ENCODE results near the gene NRARP. TPM values are rescaled to one million over a fixed set of nuclear protein-coding genes. Genes with fewer than 3 reads are reported as not detected.

Gene NRARP
- total and polyA plus RNA-seq, 2 experiments from 2014 or later: 4.0 to 55.1 TPM

DNA sequence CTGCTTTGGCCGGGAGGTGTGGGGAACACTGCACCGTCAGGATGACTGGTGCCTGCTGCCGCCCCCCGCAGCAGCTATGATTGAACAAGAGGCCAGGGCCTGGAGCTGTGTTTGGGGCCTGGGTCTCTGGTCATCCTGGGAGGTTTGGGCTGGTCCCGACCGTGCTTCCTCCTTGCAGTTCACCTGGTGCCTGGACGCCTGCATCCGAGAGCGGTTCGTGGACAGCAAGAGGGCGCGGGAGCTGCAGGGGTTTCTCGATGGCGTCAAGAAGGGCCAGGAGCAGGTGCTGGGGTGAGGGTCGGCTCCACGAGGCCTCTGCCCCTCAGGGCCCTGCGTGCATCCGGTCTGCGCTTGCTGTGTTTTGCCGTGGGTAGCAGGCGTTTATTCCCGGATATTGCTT lies 38.0 kb downstream of the NRARP start:
- peaks cover 4% of the 10 kb centered on the region; the same call in 2 of the 3 replicates for H3K4me1 Mint-ChIP-seq
- no peaks in the 10 kb centered on the region; the same call in 2 of the 3 replicates for H3K9me3 Mint-ChIP-seq

DNA sequence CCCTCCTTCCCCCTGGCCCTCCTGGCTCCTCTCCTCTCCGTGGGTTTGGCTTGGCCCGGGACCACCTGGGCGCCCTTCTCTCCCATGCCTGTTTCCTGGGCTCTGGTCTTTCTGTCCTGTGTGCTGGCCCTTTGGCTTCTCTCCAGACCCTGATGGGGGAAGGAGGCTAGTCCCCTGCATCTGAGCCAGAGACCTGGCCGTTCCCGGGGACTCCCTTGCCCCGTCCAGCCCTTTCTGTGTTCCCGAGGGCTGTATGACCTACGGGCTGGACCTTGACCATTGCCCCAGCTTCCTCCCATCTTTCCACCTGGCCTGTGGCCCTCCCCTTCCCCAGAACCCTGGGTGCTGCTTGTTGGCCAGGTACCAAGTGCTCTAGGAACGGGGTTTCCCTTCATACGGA lies 38.6 kb downstream of the NRARP start:
- H4K20me1 ChIP-seq (replicated peaks; ENCODE audit: insufficient read depth): 0 out of 2 replicates have a peak, but pooled peaks cover 4% of the 10 kb centered on the region
- TF ChIP-seq JUNB (IDR thresholded peaks at IDR 0.05; ENCODE audit: unreplicated experiment) (no peak), CREB1 (CRISPR knock-in tag; IDR thresholded peaks at IDR 0.05; ENCODE audit: low read depth) (no peak), NANOG (IDR thresholded peaks at IDR 0.05; ENCODE audit: borderline replicate concordance) (no peak), ZNF331 (CRISPR knock-in tag; IDR thresholded peaks at IDR 0.05; ENCODE audit: low read depth) (no peak), ZNF114 (CRISPR knock-in tag; IDR thresholded peaks at IDR 0.05) (no peak), EZH2 (IDR thresholded peaks at IDR 0.05; ENCODE audit: low read depth, unreplicated experiment) (no peak), POLR2AphosphoS5 (IDR thresholded peaks at IDR 0.05; ENCODE audit: low read depth) (no peak), EZH2phosphoT487 (IDR thresholded peaks at IDR 0.05; ENCODE audit: unreplicated experiment) (no peak), STAT1 (IDR thresholded peaks at IDR 0.05; ENCODE audit: unreplicated experiment) (no peak)
- TF ChIP-seq, protein P1, sequence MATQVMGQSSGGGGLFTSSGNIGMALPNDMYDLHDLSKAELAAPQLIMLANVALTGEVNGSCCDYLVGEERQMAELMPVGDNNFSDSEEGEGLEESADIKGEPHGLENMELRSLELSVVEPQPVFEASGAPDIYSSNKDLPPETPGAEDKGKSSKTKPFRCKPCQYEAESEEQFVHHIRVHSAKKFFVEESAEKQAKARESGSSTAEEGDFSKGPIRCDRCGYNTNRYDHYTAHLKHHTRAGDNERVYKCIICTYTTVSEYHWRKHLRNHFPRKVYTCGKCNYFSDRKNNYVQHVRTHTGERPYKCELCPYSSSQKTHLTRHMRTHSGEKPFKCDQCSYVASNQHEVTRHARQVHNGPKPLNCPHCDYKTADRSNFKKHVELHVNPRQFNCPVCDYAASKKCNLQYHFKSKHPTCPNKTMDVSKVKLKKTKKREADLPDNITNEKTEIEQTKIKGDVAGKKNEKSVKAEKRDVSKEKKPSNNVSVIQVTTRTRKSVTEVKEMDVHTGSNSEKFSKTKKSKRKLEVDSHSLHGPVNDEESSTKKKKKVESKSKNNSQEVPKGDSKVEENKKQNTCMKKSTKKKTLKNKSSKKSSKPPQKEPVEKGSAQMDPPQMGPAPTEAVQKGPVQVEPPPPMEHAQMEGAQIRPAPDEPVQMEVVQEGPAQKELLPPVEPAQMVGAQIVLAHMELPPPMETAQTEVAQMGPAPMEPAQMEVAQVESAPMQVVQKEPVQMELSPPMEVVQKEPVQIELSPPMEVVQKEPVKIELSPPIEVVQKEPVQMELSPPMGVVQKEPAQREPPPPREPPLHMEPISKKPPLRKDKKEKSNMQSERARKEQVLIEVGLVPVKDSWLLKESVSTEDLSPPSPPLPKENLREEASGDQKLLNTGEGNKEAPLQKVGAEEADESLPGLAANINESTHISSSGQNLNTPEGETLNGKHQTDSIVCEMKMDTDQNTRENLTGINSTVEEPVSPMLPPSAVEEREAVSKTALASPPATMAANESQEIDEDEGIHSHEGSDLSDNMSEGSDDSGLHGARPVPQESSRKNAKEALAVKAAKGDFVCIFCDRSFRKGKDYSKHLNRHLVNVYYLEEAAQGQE (IDR thresholded peaks at IDR 0.05; ENCODE audit: unreplicated experiment): no peak
- TF ChIP-seq, protein P2, sequence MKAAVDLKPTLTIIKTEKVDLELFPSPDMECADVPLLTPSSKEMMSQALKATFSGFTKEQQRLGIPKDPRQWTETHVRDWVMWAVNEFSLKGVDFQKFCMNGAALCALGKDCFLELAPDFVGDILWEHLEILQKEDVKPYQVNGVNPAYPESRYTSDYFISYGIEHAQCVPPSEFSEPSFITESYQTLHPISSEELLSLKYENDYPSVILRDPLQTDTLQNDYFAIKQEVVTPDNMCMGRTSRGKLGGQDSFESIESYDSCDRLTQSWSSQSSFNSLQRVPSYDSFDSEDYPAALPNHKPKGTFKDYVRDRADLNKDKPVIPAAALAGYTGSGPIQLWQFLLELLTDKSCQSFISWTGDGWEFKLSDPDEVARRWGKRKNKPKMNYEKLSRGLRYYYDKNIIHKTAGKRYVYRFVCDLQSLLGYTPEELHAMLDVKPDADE (IDR thresholded peaks at IDR 0.05): no peak

More for the DNA sequence above, 38.0 kb downstream of the NRARP start:
- TF ChIP-seq CTCF (conservative IDR thresholded peaks at IDR 0.05; ENCODE audit: low read depth in 2 of 2) (no peak), JUNB (IDR thresholded peaks at IDR 0.05; ENCODE audit: unreplicated experiment) (no peak), NANOG (IDR thresholded peaks at IDR 0.05; ENCODE audit: borderline replicate concordance) (no peak), POLR2AphosphoS5 (IDR thresholded peaks at IDR 0.05; ENCODE audit: low read depth) (no peak), ZNF114 (CRISPR knock-in tag; IDR thresholded peaks at IDR 0.05) (no peak)
- Histone ChIP-seq H3K9me2 (ENCODE audit: insufficient read depth) (no peaks in the 10 kb centered on the region), H3K4me1 (ENCODE audit: insufficient read depth) (no peaks in the 10 kb centered on the region), H3K27me3 (ENCODE audit: insufficient read depth) (no peaks in the 10 kb centered on the region), H3K4me2 (no peak overlapping the region), H4K20me1 (replicated peaks; ENCODE audit: insufficient read depth) (0 out of 2 replicates have a peak, but pooled peaks cover 4% of the 10 kb centered on the region), H3K36me3 (ENCODE audit: insufficient read depth) (peaks cover 13% of the 10 kb centered on the region), H3K27ac (ENCODE audit: low read depth) (no peak overlapping the region), H3K4me3 (no peak overlapping the region), H3F3A (replicated peaks; ENCODE audit: low read depth) (0 out of 2 replicates have a peak, but pooled peaks cover 7% of the 10 kb centered on the region), H2AFZ (no peak overlapping the region), H3K79me2 (replicated peaks; ENCODE audit: insufficient read depth) (no peaks in the 10 kb centered on the region)
- peaks cover 32% of the 10 kb centered on the region for H3K36me3 Mint-ChIP-seq (ENCODE audit: low read depth)
- no peak for DNase-seq (ENCODE audit: low spot score)
- H3K27me3 Mint-ChIP-seq (ENCODE audit: insufficient read depth, low read depth, poor library complexity): peaks cover 14% of the 10 kb centered on the region
- H3K27ac Mint-ChIP-seq: no peak overlapping the region
- no peak overlapping the region for H3K4me3 Mint-ChIP-seq
- no peak for ATAC-seq

More for the DNA sequence above, 38.6 kb downstream of the NRARP start:
- H3K27ac ChIP-seq (ENCODE audit: low read depth): no peak overlapping the region
- Mint-ChIP-seq H3K36me3 (ENCODE audit: low read depth) (peaks cover 32% of the 10 kb centered on the region), H3K4me3 (no peak overlapping the region), H3K27ac (no peak overlapping the region), H3K27me3 (ENCODE audit: insufficient read depth, low read depth, poor library complexity) (peaks cover 13% of the 10 kb centered on the region), H3K4me1 (peaks cover 4% of the 10 kb centered on the region; the same call in 2 of the 3 replicates), H3K9me3 (no peaks in the 10 kb centered on the region; the same call in 2 of the 3 replicates)
- DNase-seq (ENCODE audit: low spot score): no peak
- no peaks in the 10 kb centered on the region for H3K4me1 ChIP-seq (ENCODE audit: insufficient read depth)
- H2AFZ ChIP-seq: no peak overlapping the region
- no peaks in the 10 kb centered on the region for H3K27me3 ChIP-seq (ENCODE audit: insufficient read depth)
- H3K4me2 ChIP-seq: no peak overlapping the region
- 0 out of 2 replicates have a peak, but pooled peaks cover 11% of the 10 kb centered on the region for H3F3A ChIP-seq (replicated peaks; ENCODE audit: low read depth)
- peaks cover 13% of the 10 kb centered on the region for H3K36me3 ChIP-seq (ENCODE audit: insufficient read depth)
- no peak overlapping the region for H3K4me3 ChIP-seq
- H3K79me2 ChIP-seq (replicated peaks; ENCODE audit: insufficient read depth): no peaks in the 10 kb centered on the region
- no peaks in the 10 kb centered on the region for H3K9me2 ChIP-seq (ENCODE audit: insufficient read depth)
- ATAC-seq: no peak
